Dendritic cell treated with granulocyte-macrophage colony-stimulating factor and Interleukin-4, amounts not matched to agents 40 ng/mL and 50 ng/mL, for 4 days (primary cell): ENCODE data around the gene DAPK1.

Experiments used
- H3K27ac Mint-ChIP-seq: one replicate; pipeline ENCODE4 v1.8.0; 2022; ENCODE audit warnings: mild to moderate bottlenecking, mixed read lengths
- H3K27me3 Mint-ChIP-seq: one replicate; pipeline ENCODE4 v1.8.0; 2022; ENCODE audit warnings: mild to moderate bottlenecking, mixed read lengths
- H3K36me3 Mint-ChIP-seq: one replicate; pipeline ENCODE4 v1.8.0; 2022; ENCODE audit warnings: low read depth, mixed read lengths
- H3K4me1 Mint-ChIP-seq: one replicate; pipeline ENCODE4 v1.8.0; 2022; ENCODE audit warnings: low read depth, mixed read lengths
- H3K4me3 Mint-ChIP-seq: one replicate; pipeline ENCODE4 v1.8.0; 2022; ENCODE audit warnings: mild to moderate bottlenecking, moderate library complexity, mixed read lengths
- H3K9me3 Mint-ChIP-seq: one replicate; pipeline ENCODE4 v1.8.0; 2022; ENCODE audit warnings: mixed read lengths
- intact Hi-C: fragments of 100-400 bp; cut with micrococcal nuclease; formaldehyde crosslinking; loops from one replicate; pipeline ENCODE4 v1.15.0; 2022

The DAPK1 gene

GRCh38 chr9:87643778-87644570, 146.3 kb downstream of the DAPK1 start:
- intact Hi-C loops: no loop called here
- no peak overlapping the region for H3K4me3 Mint-ChIP-seq
- peaks cover 13% of the 10 kb centered on the region for H3K4me1 Mint-ChIP-seq
- H3K36me3 Mint-ChIP-seq: peaks cover 97% of the 10 kb centered on the region
- no peaks in the 10 kb centered on the region for H3K9me3 Mint-ChIP-seq
- H3K27ac Mint-ChIP-seq: peak overlapping the region; percentile 15
- no peaks in the 10 kb centered on the region for H3K27me3 Mint-ChIP-seq

GRCh38 chr9:87644659-87645058, 147.0 kb downstream of the DAPK1 start:
- H3K36me3 Mint-ChIP-seq: peaks cover 97% of the 10 kb centered on the region

GRCh38 chr9:87646546-87646945, 148.9 kb downstream of the DAPK1 start:
- intact Hi-C loops: no loop called here
- Mint-ChIP-seq H3K27me3 (no peaks in the 10 kb centered on the region), H3K27ac (no peak overlapping the region), H3K4me1 (peaks cover 13% of the 10 kb centered on the region), H3K36me3 (peaks cover 96% of the 10 kb centered on the region), H3K9me3 (no peaks in the 10 kb centered on the region), H3K4me3 (no peak overlapping the region)

More at GRCh38 chr9:87644659-87645058, 147.0 kb downstream of the DAPK1 start:
- no peak overlapping the region for H3K4me3 Mint-ChIP-seq
- peak overlapping the region; percentile 15 for H3K27ac Mint-ChIP-seq
- H3K9me3 Mint-ChIP-seq: no peaks in the 10 kb centered on the region
- peaks cover 13% of the 10 kb centered on the region for H3K4me1 Mint-ChIP-seq
- intact Hi-C loops: no loop called here
- no peaks in the 10 kb centered on the region for H3K27me3 Mint-ChIP-seq

- intact Hi-C loops: no loop called here
- Mint-ChIP-seq H3K36me3 (peaks cover 96% of the 10 kb centered on the region), H3K4me3 (no peak overlapping the region), H3K9me3 (no peaks in the 10 kb centered on the region), H3K27me3 (no peaks in the 10 kb centered on the region), H3K27ac (no peak overlapping the region), H3K4me1 (peaks cover 13% of the 10 kb centered on the region)
Observed at GRCh38 chr9:87647114-87647513, 149.4 kb downstream of the DAPK1 start.

GRCh38 chr9:87648606-87649005, 150.9 kb downstream of the DAPK1 start:
- Mint-ChIP-seq H3K27me3 (no peaks in the 10 kb centered on the region), H3K4me1 (peaks cover 22% of the 10 kb centered on the region), H3K4me3 (no peak overlapping the region), H3K36me3 (peaks cover 94% of the 10 kb centered on the region), H3K9me3 (no peaks in the 10 kb centered on the region), H3K27ac (no peak overlapping the region)
- intact Hi-C loops: no loop called here

- peaks cover 85% of the 10 kb centered on the region for H3K36me3 Mint-ChIP-seq
- H3K27me3 Mint-ChIP-seq: no peaks in the 10 kb centered on the region
- intact Hi-C loops: loop anchor here (5.0 kb wide), 1 partner anchor 38 kb away; no protein-coding TSS in a partner anchor
- no peaks in the 10 kb centered on the region for H3K9me3 Mint-ChIP-seq
- peaks cover 34% of the 10 kb centered on the region for H3K4me1 Mint-ChIP-seq
- H3K27ac Mint-ChIP-seq: no peak overlapping the region
- H3K4me3 Mint-ChIP-seq: no peak overlapping the region
Observed at GRCh38 chr9:87650611-87651295, 153.1 kb downstream of the DAPK1 start.

- Mint-ChIP-seq H3K27me3 (no peaks in the 10 kb centered on the region), H3K36me3 (peaks cover 85% of the 10 kb centered on the region), H3K4me1 (peaks cover 40% of the 10 kb centered on the region), H3K9me3 (no peaks in the 10 kb centered on the region), H3K27ac (no peak overlapping the region), H3K4me3 (no peak overlapping the region)
- intact Hi-C loops: loop anchor here (5.0 kb wide), 1 partner anchor 39 kb away; no protein-coding TSS in a partner anchor
Observed at GRCh38 chr9:87651431-87651830, 153.8 kb downstream of the DAPK1 start.

- Mint-ChIP-seq H3K27me3 (no peaks in the 10 kb centered on the region), H3K27ac (peak overlapping the region; percentile 74), H3K9me3 (no peaks in the 10 kb centered on the region), H3K4me1 (peaks cover 61% of the 10 kb centered on the region), H3K4me3 (no peak overlapping the region), H3K36me3 (peaks cover 84% of the 10 kb centered on the region)
- intact Hi-C loops: loop anchor here (5.0 kb wide), 1 partner anchor 42 kb away; no protein-coding TSS in a partner anchor
Observed at GRCh38 chr9:87653941-87654340, 156.3 kb downstream of the DAPK1 start.

- peak overlapping the region; percentile 74 for H3K27ac Mint-ChIP-seq
- H3K36me3 Mint-ChIP-seq: peaks cover 86% of the 10 kb centered on the region
- H3K27me3 Mint-ChIP-seq: no peaks in the 10 kb centered on the region
- H3K4me3 Mint-ChIP-seq: no peak overlapping the region
- peaks cover 65% of the 10 kb centered on the region for H3K4me1 Mint-ChIP-seq
- intact Hi-C loops: no loop called here
- no peaks in the 10 kb centered on the region for H3K9me3 Mint-ChIP-seq
Observed at GRCh38 chr9:87655731-87656130, 158.1 kb downstream of the DAPK1 start.

GRCh38 chr9:87656485-87656884, 158.8 kb downstream of the DAPK1 start:
- no peaks in the 10 kb centered on the region for H3K9me3 Mint-ChIP-seq
- peak overlapping the region; percentile 74 for H3K27ac Mint-ChIP-seq
- H3K4me1 Mint-ChIP-seq: peaks cover 73% of the 10 kb centered on the region
- no peaks in the 10 kb centered on the region for H3K27me3 Mint-ChIP-seq
- intact Hi-C loops: no loop called here
- H3K4me3 Mint-ChIP-seq: no peak overlapping the region
- H3K36me3 Mint-ChIP-seq: peaks cover 86% of the 10 kb centered on the region

GRCh38 chr9:87657190-87657589, 159.5 kb downstream of the DAPK1 start:
- Mint-ChIP-seq H3K9me3 (no peaks in the 10 kb centered on the region), H3K27ac (peak overlapping the region; percentile 74), H3K4me3 (no peak overlapping the region), H3K4me1 (peaks cover 80% of the 10 kb centered on the region), H3K36me3 (peaks cover 85% of the 10 kb centered on the region), H3K27me3 (no peaks in the 10 kb centered on the region)
- intact Hi-C loops: no loop called here

- intact Hi-C loops: no loop called here
- Mint-ChIP-seq H3K27ac (peak overlapping the region; percentile 74), H3K27me3 (no peaks in the 10 kb centered on the region), H3K9me3 (no peaks in the 10 kb centered on the region), H3K36me3 (peaks cover 82% of the 10 kb centered on the region), H3K4me1 (peaks cover 78% of the 10 kb centered on the region), H3K4me3 (no peak overlapping the region)
Observed at GRCh38 chr9:87657893-87658292, 160.2 kb downstream of the DAPK1 start.

GRCh38 chr9:87658511-87658910, 160.8 kb downstream of the DAPK1 start:
- intact Hi-C loops: no loop called here
- Mint-ChIP-seq H3K9me3 (no peaks in the 10 kb centered on the region), H3K27ac (peak overlapping the region; percentile 74), H3K36me3 (peaks cover 82% of the 10 kb centered on the region), H3K4me3 (no peak overlapping the region), H3K27me3 (no peaks in the 10 kb centered on the region), H3K4me1 (peaks cover 78% of the 10 kb centered on the region)
